GM12878 (cell line): ENCODE results near the gene LPGAT1. TPM values are rescaled to one million over a fixed set of nuclear protein-coding genes. Genes with fewer than 3 reads are reported as not detected.

Experiments used
- ATAC-seq: fragments of 200-7000 bp; cut with Tn5 transposase; 3 replicates; pipeline ENCODE4 v1.9.1; 2020; ENCODE audit warnings: mild to moderate bottlenecking, moderate library complexity
- BruUV-seq: library from RNA; stranded (reverse); fragments of 400-500 nt; replicated peaks from 2 replicates; lab custom pipeline; 2021; lab: Mats Ljungman, UMichigan
- CTCF ChIA-PET: fragments of 300-600 bp; sonication (Branson Sonifier 250); formaldehyde crosslinking; extraction: SDS; loops from one replicate; lab custom pipeline; 2021; ENCODE audit warnings: inconsistent platforms; lab: Yijun Ruan, JAX
- POLR2A ChIA-PET: fragments of 350-600 bp; formaldehyde crosslinking; extraction: SDS; loops from one replicate; lab custom pipeline; 2021; ENCODE audit warnings: inconsistent platforms; lab: Charles Lee
- RAD21 ChIA-PET: fragments of 300-600 bp; sonication (Branson Sonifier 250); formaldehyde crosslinking; loops from one replicate; lab custom pipeline; 2023; ENCODE audit warnings: antibody characterized with exemption; ENCODE audit not compliant: unreplicated experiment; lab: Charles Lee
- SMC1A ChIA-PET: fragments of 300-600 bp; sonication (Branson Sonifier 250); formaldehyde crosslinking; loops from one replicate; lab custom pipeline; 2023; ENCODE audit not compliant: unreplicated experiment, uncharacterized antibody; lab: Charles Lee
- DNase-seq: peaks from one replicate; pipeline ENCODE4 v3.0.0-alpha.2; 2011; ENCODE audit warnings: low read depth, low spot score
- FAIRE-seq: peaks from 3 replicates; lab custom pipeline; 2011; peaks lifted over from hg19 to GRCh38; lab: Jason Lieb, UNC
- H2AFZ ChIP-seq: 2 replicates; pipeline ENCODE4 v1.6.0; 2011; ENCODE audit warnings: low read depth, low read length, control low read depth; ENCODE audit not compliant: control insufficient read depth
- H3K27ac ChIP-seq: 2 replicates; pipeline ENCODE4 v1.5.1; 2011; ENCODE audit warnings: control low read depth; ENCODE audit not compliant: control insufficient read depth, insufficient read depth
- H3K27me3 ChIP-seq, 2 experiments: replicated peaks in 1 of 2; 2 replicates each; pipeline versions ENCODE4 v1.6.0 to v1.6.1; 2011; ENCODE audit warnings: low read length in 1 of 2; ENCODE audit not compliant: control insufficient read depth in 2 of 2, insufficient read depth in 2 of 2
- H3K36me3 ChIP-seq, 2 experiments: 2 replicates each; pipeline ENCODE4 v1.5.1; 2011; ENCODE audit warnings: low read length in 1 of 2; ENCODE audit not compliant: control insufficient read depth in 2 of 2, insufficient read depth in 2 of 2
- H3K4me1 ChIP-seq: 2 replicates; pipeline ENCODE4 v1.6.1; 2011; ENCODE audit warnings: mild to moderate bottlenecking, low read length, moderate library complexity, mixed read lengths; ENCODE audit not compliant: control insufficient read depth, insufficient read depth
- H3K4me2 ChIP-seq: 2 replicates; pipeline ENCODE4 v1.6.0; 2011; ENCODE audit warnings: control low read depth; ENCODE audit not compliant: control insufficient read depth, insufficient read depth
- H3K4me3 ChIP-seq: fragments of 200-600 bp; sonication (generic); 2 replicates; pipeline ENCODE4 v1.5.1; 2016
- H3K79me2 ChIP-seq: 2 replicates; pipeline ENCODE4 v1.6.0; 2011; ENCODE audit warnings: low read length; ENCODE audit not compliant: control insufficient read depth, insufficient read depth
- H3K9ac ChIP-seq: 2 replicates; pipeline ENCODE4 v1.8.0; 2011; ENCODE audit warnings: low read length, control low read depth, mixed read lengths; ENCODE audit not compliant: control insufficient read depth, insufficient read depth
- H3K9me3 ChIP-seq: replicated peaks from 3 replicates; pipeline ENCODE4 v1.5.1; 2011; ENCODE audit warnings: mild to moderate bottlenecking, low read length; ENCODE audit not compliant: control insufficient read depth, insufficient read depth
- H4K20me1 ChIP-seq: 2 replicates; pipeline ENCODE4 v1.6.0; 2011; ENCODE audit not compliant: control insufficient read depth, insufficient read depth
- ATF7 ChIP-seq: fragments of 450-650 bp; IDR thresholded peaks from 2 replicates; pipeline ENCODE4 v1.6.1; 2016; ENCODE audit warnings: low read depth, mild to moderate bottlenecking
- BRCA1 ChIP-seq: IDR thresholded peaks from 2 replicates; pipeline ENCODE4 v1.6.1; 2011; ENCODE audit warnings: low read depth, low read length, improper control_type of control experiment
- E4F1 ChIP-seq: fragments of 450-650 bp; IDR thresholded peaks from 2 replicates; pipeline ENCODE4 v1.6.1; 2018; ENCODE audit warnings: borderline replicate concordance, mild to moderate bottlenecking; ENCODE audit not compliant: partially characterized antibody
- EP300 ChIP-seq, 2 experiments: fragments of 150-350 bp in 1 of 2; IDR thresholded peaks; 2 replicates each; pipeline ENCODE4 v1.6.1; 2011 to 2012; ENCODE audit warnings: low read depth in 2 of 2, low read length in 2 of 2, borderline replicate concordance in 1 of 2, improper control_type of control experiment in 1 of 2, inconsistent platforms in 1 of 2; ENCODE audit not compliant: control insufficient read depth in 1 of 2
- FOS ChIP-seq: IDR thresholded peaks from 3 replicates; pipeline ENCODE4 v1.6.1; 2011; ENCODE audit warnings: borderline replicate concordance; ENCODE audit not compliant: insufficient read length; ENCODE audit errors: extremely low read depth
- GABPA ChIP-seq: IDR thresholded peaks from 2 replicates; pipeline ENCODE4 v1.6.1; 2014; ENCODE audit warnings: antibody characterized with exemption, low read depth, mild to moderate bottlenecking, inconsistent platforms
- KAT2A ChIP-seq: conservative IDR thresholded peaks from 2 replicates; pipeline ENCODE4 v1.6.1; 2011; ENCODE audit warnings: low read depth, low read length; ENCODE audit not compliant: control insufficient read depth
- MEF2B ChIP-seq: fragments of 450-650 bp; IDR thresholded peaks from 2 replicates; pipeline ENCODE4 v1.6.1; 2018; ENCODE audit warnings: mild to moderate bottlenecking, moderate library complexity; ENCODE audit not compliant: partially characterized antibody, poor library complexity, severe bottlenecking
- MTA3 ChIP-seq: IDR thresholded peaks from 2 replicates; pipeline ENCODE4 v1.6.1; 2012; ENCODE audit warnings: low read length, inconsistent platforms, borderline replicate concordance
- NR2F1 ChIP-seq: fragments of 450-650 bp; conservative IDR thresholded peaks from 2 replicates; pipeline ENCODE4 v1.6.1; 2017; ENCODE audit warnings: mild to moderate bottlenecking
- PAX5 ChIP-seq: IDR thresholded peaks from 2 replicates; pipeline ENCODE4 v1.6.1; 2011; ENCODE audit warnings: low read depth, low read length, borderline replicate concordance
- RAD51 ChIP-seq: fragments of 450-650 bp; IDR thresholded peaks from 2 replicates; pipeline ENCODE4 v1.6.1; 2016; ENCODE audit warnings: moderate library complexity, mild to moderate bottlenecking, inconsistent platforms
- RELA ChIP-seq: fragments of 450-650 bp; IDR thresholded peaks from 2 replicates; pipeline ENCODE4 v1.8.0; 2014; ENCODE audit warnings: borderline replicate concordance; ENCODE audit not compliant: partially characterized antibody
- ZBTB40 ChIP-seq: fragments of 450-650 bp; IDR thresholded peaks from 2 replicates; pipeline ENCODE4 v1.6.1; 2016; ENCODE audit warnings: mild to moderate bottlenecking, moderate library complexity, borderline replicate concordance
- ZNF384 ChIP-seq: IDR thresholded peaks from 2 replicates; pipeline ENCODE4 v1.6.1; 2012; ENCODE audit warnings: low read depth, mild to moderate bottlenecking, low read length, improper control_type of control experiment, borderline replicate concordance
- WGBS: methylation state at CpG from one replicate; pipeline ENCODE4 v1.1.6; 2016; ENCODE audit warnings: low lambda C conversion rate; ENCODE audit not compliant: insufficient replicate concordance, insufficient coverage; ENCODE audit errors: missing lambda C conversion rate; 5-methylcytosine and 5-hydroxymethylcytosine counted together
- in situ Hi-C: fragments of 300-500 bp; cut with MboI; formaldehyde crosslinking; loops from 9 replicates; pipeline ENCODE4 v1.14.3; 2018; ENCODE audit warnings: mixed read lengths
- intact Hi-C: fragments of 100-400 bp; cut with micrococcal nuclease; formaldehyde crosslinking; loops from one replicate; pipeline ENCODE4 v1.14.2; 2022; ENCODE audit not compliant: unreplicated experiment
- polyA plus RNA-seq, 11 experiments: library from polyadenylated mRNA; depleted of rRNA in 4 of 11; unstranded in 6 of 11; stranded (reverse) in 5 of 11; fragments of >200 nt; fragmentation: Nextera tagmentation in 4 of 11; fragmentation: Illumina TruSeq in 1 of 11; extraction: Ambion mirVana in 4 of 11; extraction: Trizol in 1 of 11; gene quantifications; 1 replicate in 1 of 11; 2 replicates in 10 of 11; pipeline versions ENCODE4 v1.2.1 to v1.2.3, GENCODE V29; 2011 to 2016; ENCODE audit warnings: inconsistent platforms in 2 of 11, missing spikeins in 2 of 11, low read depth in 1 of 11
- total RNA-seq, 4 experiments: library from RNA; depleted of rRNA in 3 of 4; stranded (reverse); fragments of >200 nt in 3 of 4; fragmentation: Illumina TruSeq in 1 of 4; extraction: Trizol in 1 of 4; gene quantifications; 2 replicates each; pipeline versions ENCODE4 v1.2.1 to v1.2.3, GENCODE V29; 2013 to 2021

LPGAT1 gene
- total and polyA plus RNA-seq, 10 of the 15 experiments (the other 5 are each of a cell fraction or from before 2014, with no cell fraction given) = 5.8 to 40.6 (median 19.2) TPM

GRCh38 chr1:211695135-211695816, 135.3 kb downstream of the LPGAT1 start:
- ATAC-seq = peak; percentile 68
- peak; percentile 97 for FAIRE-seq
- Histone ChIP-seq H3K27me3 (no peaks in the 10 kb centered on the region), H3K79me2 (no peaks in the 10 kb centered on the region), H2AFZ (no peak overlapping the region; the same call in 1 of the 2 replicates), H3K9me3 (no peaks in the 10 kb centered on the region; the same call in 2 of the 3 replicates), H4K20me1 (no peaks in the 10 kb centered on the region), H3K4me3 (no peak overlapping the region), H3K36me3 (no peaks in the 10 kb centered on the region), H3K9ac (no peak overlapping the region; the same call in 1 of the 2 replicates), H3K4me1 (peaks cover 40% of the 10 kb centered on the region), H3K4me2 (peak overlapping the region; percentile 32), H3K27ac (no peak overlapping the region)
- WGBS = 13% methylated on average over 10 of the region's 10 CpGs
- BruUV-seq = no TSS peak
- ChIA-PET CTCF (interaction anchor here (0.6 to 9.2 kb wide), 12 partner anchors 15 to 596 kb away, joined by 3 to 244 read pairs (median 4); partner anchors contain the start of genes DTL, INTS7 and NEK2), SMC1A (interaction anchor here (0.8 to 11.3 kb wide), 20 partner anchors 14 to 591 kb away, joined by 3 to 311 read pairs (median 4); partner anchors contain the start of genes DTL, INTS7 and NEK2), POLR2A (interaction anchor here (0.6 to 5.5 kb wide), 16 partner anchors 11 to 592 kb away, joined by 3 to 66 read pairs (median 4); partner anchors contain the start of genes DTL, INTS7 and NEK2), RAD21 (interaction anchor here (0.7 to 8.5 kb wide), 21 partner anchors 8 to 761 kb away, joined by 3 to 224 read pairs (median 5); partner anchors contain the start of genes DTL and INTS7)
- peak; percentile 79 for DNase-seq
- intact Hi-C loops (loop anchor here (5.0 kb wide), 3 partner anchors 47 to 592 kb away; partner anchors contain the start of gene PPP2R5A), in situ Hi-C loops (loop anchor here (5.0 kb wide), 3 partner anchors 137 to 342 kb away; partner anchors contain the start of genes DTL, INTS7 and LPGAT1)
- TF ChIP-seq KAT2A (no peak), GABPA (0 out of 2 replicates have a peak, but pooled peaks have one; percentile 15), PAX5 (peak; percentile 84; the same call in 1 of the 2 replicates), MEF2B (peak; percentile 73), E4F1 (no peak), ZBTB40 (no peak), BRCA1 (no peak), MTA3 (peak; percentile 68; the same call in 1 of the 2 replicates), FOS (no peak), ZNF384 (no peak), RELA (no peak), ATF7 (peak; percentile 92), EP300 (IDR thresholded peaks at IDR 0.05; ENCODE audit: borderline replicate concordance in 1 of 2, control insufficient read depth in 1 of 2, low read depth in 2 of 2, low read length in 2 of 2) (peak; percentile 26 to 63; a peak in 1 of 4 replicates), RAD51 (peak; percentile 23; the same call in 1 of the 2 replicates), NR2F1 (peak; percentile 94)
